ENCODE measurements around the gene PWWP2B. TPM values are rescaled to one million over a fixed set of nuclear protein-coding genes. Genes with fewer than 3 reads are reported as not detected.

The PWWP2B gene
- total and polyA plus RNA-seq, 9 of the 15 experiments (the other 6 are each of a cell fraction or from before 2014, with no cell fraction given): 0.07 to 9.2 (median 1.6) TPM; not detected in 1

DNA sequence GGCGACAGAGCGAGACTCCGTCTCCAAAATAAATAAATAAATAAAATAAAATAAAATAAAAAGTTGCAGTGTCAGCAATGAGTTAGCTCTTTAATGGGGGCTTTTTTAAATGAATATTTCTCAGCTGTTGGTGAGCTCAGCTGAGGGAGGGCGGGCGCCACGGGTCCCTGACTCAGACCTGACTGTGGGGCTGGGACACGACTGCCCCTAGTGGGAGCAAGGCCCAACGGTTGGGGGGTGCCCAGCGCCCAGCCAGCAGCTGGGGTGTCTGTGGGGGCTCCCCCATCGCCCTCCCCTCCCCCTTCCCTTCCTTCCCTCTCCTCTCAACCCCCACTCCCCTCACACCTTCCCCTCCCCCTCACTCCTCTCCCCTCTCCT is 46.6 kb downstream of the PWWP2B start (continued):
- TF ChIP-seq PCBP1 (IDR thresholded peaks at IDR 0.05; ENCODE audit: low read depth, low read length, poor library complexity, severe bottlenecking) (peak; percentile 70), FOSL1 (tag; conservative IDR thresholded peaks at IDR 0.05) (peak; percentile 27; the same call in 1 of the 2 replicates), CHD1 (IDR thresholded peaks at IDR 0.05; ENCODE audit: low read length) (no peak), XRCC5 (IDR thresholded peaks at IDR 0.05; ENCODE audit: low read depth, low read length) (no peak), RAD21 (CRISPR knock-in tag; conservative IDR thresholded peaks at IDR 0.05 in 1 of 2, IDR thresholded peaks at IDR 0.05 in 1 of 2) (peak in 1 of 2 experiments; percentile 27; a peak in 2 of 4 replicates), ZNF584 (CRISPR knock-in tag; IDR thresholded peaks at IDR 0.05; ENCODE audit: low read depth) (no peak), LEF1 (IDR thresholded peaks at IDR 0.05) (no peak), ZC3H8 (IDR thresholded peaks at IDR 0.05) (no peak), ZKSCAN1 (IDR thresholded peaks at IDR 0.05; ENCODE audit: low read depth, low read length) (no peak), DACH1 (IDR thresholded peaks at IDR 0.05; ENCODE audit: partially characterized antibody) (peak; percentile 30), C11orf30 (IDR thresholded peaks at IDR 0.05; ENCODE audit: low read depth) (peak; percentile 91), TCF7L2 (IDR thresholded peaks at IDR 0.05; ENCODE audit: low read depth, low read length) (no peak), ZBTB33 (CRISPR knock-in tag; IDR thresholded peaks at IDR 0.05) (no peak), MAFK (IDR thresholded peaks at IDR 0.05; ENCODE audit: low read length) (peak; percentile 53; the same call in 1 of the 2 replicates), MAZ (CRISPR knock-in tag; conservative IDR thresholded peaks at IDR 0.05 in 1 of 2, IDR thresholded peaks at IDR 0.05 in 1 of 2) (peak in 1 of 2 experiments; percentile 73; a peak in 2 of 4 replicates), MAFG (tag; conservative IDR thresholded peaks at IDR 0.05) (peak; percentile 82), TFAP4 (CRISPR knock-in tag; IDR thresholded peaks at IDR 0.05; ENCODE audit: borderline replicate concordance) (peak; percentile 93), CREB3L1 (IDR thresholded peaks at IDR 0.05; ENCODE audit: borderline replicate concordance, low read depth) (no peak), KHSRP (IDR thresholded peaks at IDR 0.05) (no peak)
- TF ChIP-seq, protein P1, sequence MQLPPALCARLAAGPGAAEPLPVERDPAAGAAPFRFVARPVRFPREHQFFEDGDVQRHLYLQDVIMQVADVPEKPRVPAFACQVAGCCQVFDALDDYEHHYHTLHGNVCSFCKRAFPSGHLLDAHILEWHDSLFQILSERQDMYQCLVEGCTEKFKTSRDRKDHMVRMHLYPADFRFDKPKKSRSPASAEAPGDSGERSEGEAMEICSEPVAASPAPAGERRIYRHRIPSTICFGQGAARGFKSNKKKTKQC (CRISPR knock-in tag; IDR thresholded peaks at IDR 0.05): no peak
- TF ChIP-seq, protein P2, sequence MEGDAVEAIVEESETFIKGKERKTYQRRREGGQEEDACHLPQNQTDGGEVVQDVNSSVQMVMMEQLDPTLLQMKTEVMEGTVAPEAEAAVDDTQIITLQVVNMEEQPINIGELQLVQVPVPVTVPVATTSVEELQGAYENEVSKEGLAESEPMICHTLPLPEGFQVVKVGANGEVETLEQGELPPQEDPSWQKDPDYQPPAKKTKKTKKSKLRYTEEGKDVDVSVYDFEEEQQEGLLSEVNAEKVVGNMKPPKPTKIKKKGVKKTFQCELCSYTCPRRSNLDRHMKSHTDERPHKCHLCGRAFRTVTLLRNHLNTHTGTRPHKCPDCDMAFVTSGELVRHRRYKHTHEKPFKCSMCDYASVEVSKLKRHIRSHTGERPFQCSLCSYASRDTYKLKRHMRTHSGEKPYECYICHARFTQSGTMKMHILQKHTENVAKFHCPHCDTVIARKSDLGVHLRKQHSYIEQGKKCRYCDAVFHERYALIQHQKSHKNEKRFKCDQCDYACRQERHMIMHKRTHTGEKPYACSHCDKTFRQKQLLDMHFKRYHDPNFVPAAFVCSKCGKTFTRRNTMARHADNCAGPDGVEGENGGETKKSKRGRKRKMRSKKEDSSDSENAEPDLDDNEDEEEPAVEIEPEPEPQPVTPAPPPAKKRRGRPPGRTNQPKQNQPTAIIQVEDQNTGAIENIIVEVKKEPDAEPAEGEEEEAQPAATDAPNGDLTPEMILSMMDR (IDR thresholded peaks at IDR 0.05 in 2 of 3, conservative IDR thresholded peaks at IDR 0.05 in 1 of 3; ENCODE audit: insufficient read depth in 2 of 3, low read depth in 1 of 3, low read length in 3 of 3): peak; percentile 47 to 65 (median 54)

Data from K562 (cell line).